ENCODE measurements around the gene ZCCHC17.

- TF ChIP-seq CTCF (IDR thresholded peaks at IDR 0.05; ENCODE audit: extremely low read depth in 1 of 2, insufficient read depth in 1 of 2, low read depth in 1 of 2, low read length in 2 of 2) (no peak), POLR2AphosphoS5 (IDR thresholded peaks at IDR 0.05; ENCODE audit: insufficient read depth, low read depth, low read length) (peak; percentile 40), POLR2A (IDR thresholded peaks at IDR 0.05; ENCODE audit: low read depth, low read length) (no peak), MAX (IDR thresholded peaks at IDR 0.05; ENCODE audit: insufficient read depth, insufficient read length) (no peak), EZH2 (IDR thresholded peaks at IDR 0.05; ENCODE audit: borderline replicate concordance, low read depth, low read length, severe bottlenecking) (no peak), GATA2 (IDR thresholded peaks at IDR 0.05; ENCODE audit: insufficient read depth, insufficient read length, low read depth, low read length) (no peak), FOS (IDR thresholded peaks at IDR 0.05; ENCODE audit: borderline replicate concordance, insufficient read depth, low read length) (no peak), JUN (IDR thresholded peaks at IDR 0.05; ENCODE audit: borderline replicate concordance, insufficient read depth, insufficient read length, low read depth) (peak; percentile 56)
Observed at GRCh38 chr1:31376375-31377134, 79.7 kb downstream of the ZCCHC17 start.

Measured in endothelial cell of umbilical vein (primary cell).